ENCODE results near the gene SEL1L2.
A peak's percentile ranks its signal among the peaks of the same experiment; 100 is the strongest.

DNA sequence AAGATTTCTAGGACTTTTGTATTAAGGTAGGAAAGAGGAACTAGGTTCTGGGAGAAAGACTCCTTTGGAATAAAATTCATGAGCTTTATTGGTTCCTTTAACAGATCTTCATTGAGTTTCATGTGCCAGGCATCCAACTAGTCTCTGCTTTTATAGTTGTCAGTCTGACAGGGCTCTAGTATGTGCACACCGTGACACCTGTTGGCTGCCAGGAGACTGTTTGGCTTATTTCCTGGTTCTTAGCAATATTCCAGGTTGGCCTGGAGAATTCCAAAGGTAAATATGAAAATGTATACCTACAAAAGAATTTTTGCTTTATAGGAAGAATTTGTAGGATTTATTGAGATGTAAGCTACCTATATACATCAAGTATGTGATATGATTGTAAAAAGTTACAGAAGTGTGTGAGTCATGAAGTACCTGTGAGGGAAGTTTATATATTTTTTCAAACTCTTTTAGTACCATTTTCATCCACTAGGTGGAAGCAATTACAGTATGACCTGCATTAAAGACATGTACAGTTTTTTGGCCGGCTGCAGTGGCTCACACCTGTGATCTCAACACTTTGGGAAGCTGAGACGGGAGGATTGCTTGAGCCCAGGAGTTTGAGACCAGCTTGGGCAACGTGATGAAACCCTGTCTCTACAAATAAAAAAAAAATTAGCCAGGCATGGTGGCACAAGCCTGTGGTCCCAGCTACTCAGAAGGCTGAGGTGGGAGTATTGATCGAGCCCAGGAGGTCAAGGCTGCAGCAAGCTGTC, 170.3 kb downstream of the SEL1L2 start:
- TF ChIP-seq, protein P1, sequence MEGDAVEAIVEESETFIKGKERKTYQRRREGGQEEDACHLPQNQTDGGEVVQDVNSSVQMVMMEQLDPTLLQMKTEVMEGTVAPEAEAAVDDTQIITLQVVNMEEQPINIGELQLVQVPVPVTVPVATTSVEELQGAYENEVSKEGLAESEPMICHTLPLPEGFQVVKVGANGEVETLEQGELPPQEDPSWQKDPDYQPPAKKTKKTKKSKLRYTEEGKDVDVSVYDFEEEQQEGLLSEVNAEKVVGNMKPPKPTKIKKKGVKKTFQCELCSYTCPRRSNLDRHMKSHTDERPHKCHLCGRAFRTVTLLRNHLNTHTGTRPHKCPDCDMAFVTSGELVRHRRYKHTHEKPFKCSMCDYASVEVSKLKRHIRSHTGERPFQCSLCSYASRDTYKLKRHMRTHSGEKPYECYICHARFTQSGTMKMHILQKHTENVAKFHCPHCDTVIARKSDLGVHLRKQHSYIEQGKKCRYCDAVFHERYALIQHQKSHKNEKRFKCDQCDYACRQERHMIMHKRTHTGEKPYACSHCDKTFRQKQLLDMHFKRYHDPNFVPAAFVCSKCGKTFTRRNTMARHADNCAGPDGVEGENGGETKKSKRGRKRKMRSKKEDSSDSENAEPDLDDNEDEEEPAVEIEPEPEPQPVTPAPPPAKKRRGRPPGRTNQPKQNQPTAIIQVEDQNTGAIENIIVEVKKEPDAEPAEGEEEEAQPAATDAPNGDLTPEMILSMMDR (IDR thresholded peaks at IDR 0.05): peak; percentile 28 to 60
- TF ChIP-seq POLR2AphosphoS5 (IDR thresholded peaks at IDR 0.05) (no peak), EP300 (IDR thresholded peaks at IDR 0.05) (no peak)
